Fibroblast of lung (primary cell): ENCODE data around the gene CDH24. TPM values are rescaled to one million over a fixed set of nuclear protein-coding genes. Genes with fewer than 3 reads are reported as not detected.

Experiments
- DNase-seq, 2 donors: peaks; one replicate each; pipeline versions ENCODE4 v3.0.0 to v3.0.0-alpha.2; 2010; ENCODE audit warnings: low read depth in 2 of 2
- H2AFZ ChIP-seq: 2 replicates; pipeline ENCODE4 v1.5.1; 2012; ENCODE audit warnings: low read length, control low read depth, inconsistent platforms
- H3K27ac ChIP-seq: 2 replicates; pipeline ENCODE4 v1.5.1; 2011; ENCODE audit warnings: low read length, control low read depth; ENCODE audit not compliant: insufficient read depth
- H3K27me3 ChIP-seq: 2 replicates; pipeline ENCODE4 v1.5.1; 2011; ENCODE audit warnings: mild to moderate bottlenecking, low read length; ENCODE audit not compliant: control insufficient read depth, insufficient read depth
- H3K36me3 ChIP-seq: 2 replicates; pipeline ENCODE4 v1.5.1; 2011; ENCODE audit warnings: low read length; ENCODE audit not compliant: control insufficient read depth, insufficient read depth
- H3K4me1 ChIP-seq: 2 replicates; pipeline ENCODE4 v1.5.1; 2011; ENCODE audit warnings: low read length; ENCODE audit not compliant: control insufficient read depth, insufficient read depth; ENCODE audit errors: extremely low read depth
- H3K4me2 ChIP-seq: 2 replicates; pipeline ENCODE4 v1.5.1; 2011; ENCODE audit warnings: low read length, control low read depth; ENCODE audit not compliant: insufficient read depth; ENCODE audit errors: extremely low read depth
- H3K4me3 ChIP-seq, 4 experiments: fragments of 200-600 bp in 1 of 4; sonication (generic) in 1 of 4; replicated peaks in 1 of 4; 2 replicates each; pipeline ENCODE4 v1.5.1; 2011 to 2016; ENCODE audit warnings: low read length in 4 of 4, low read depth in 3 of 4, mild to moderate bottlenecking in 3 of 4, control low read depth in 2 of 4, inconsistent platforms in 1 of 4, mixed read lengths in 1 of 4; ENCODE audit not compliant: insufficient read depth in 1 of 4; ENCODE audit errors: control extremely low read depth in 1 of 4
- H3K79me2 ChIP-seq: 2 replicates; pipeline ENCODE4 v1.5.1; 2012; ENCODE audit warnings: mild to moderate bottlenecking, low read length, inconsistent platforms; ENCODE audit not compliant: control insufficient read depth, insufficient read depth
- H3K9ac ChIP-seq: 2 replicates; pipeline ENCODE4 v1.5.1; 2011; ENCODE audit warnings: mild to moderate bottlenecking, low read length, control low read depth; ENCODE audit not compliant: insufficient read depth
- H3K9me3 ChIP-seq: 2 replicates; pipeline ENCODE4 v1.5.1; 2012; ENCODE audit warnings: low read depth, low read length; ENCODE audit not compliant: control insufficient read depth, insufficient read depth
- H4K20me1 ChIP-seq: 2 replicates; pipeline ENCODE4 v1.5.1; 2011; ENCODE audit warnings: low read length; ENCODE audit not compliant: control insufficient read depth, insufficient read depth; ENCODE audit errors: extremely low read depth
- CTCF ChIP-seq, 2 donors: IDR thresholded peaks in 1 of 2; conservative IDR thresholded peaks in 1 of 2; 1 replicate in 1 of 2; 2 replicates in 1 of 2; pipeline ENCODE4 v1.5.1; 2011 to 2012; ENCODE audit warnings: low read length in 2 of 2, control low read depth in 1 of 2, inconsistent platforms in 1 of 2, low read depth in 1 of 2, mild to moderate bottlenecking in 1 of 2
- EZH2 ChIP-seq: IDR thresholded peaks from 2 replicates; pipeline ENCODE4 v1.5.1; 2012; ENCODE audit warnings: low read length, control low read depth, mild to moderate bottlenecking; ENCODE audit errors: missing control alignments
- polyA plus RNA-seq, 2 donors: library from polyadenylated mRNA; depleted of rRNA in 1 of 2; stranded (reverse) in 1 of 2; unstranded in 1 of 2; fragments of >200 nt; gene quantifications; 2 replicates each; pipeline ENCODE4 v1.2.1, GENCODE V29; 2011 to 2012; ENCODE audit warnings: missing spikeins in 1 of 2
- total RNA-seq: library from RNA; depleted of rRNA; stranded (reverse); fragments of >200 nt; gene quantifications from 2 replicates; pipeline ENCODE4 v1.2.1, GENCODE V29; 2014

The CDH24 gene
- total and polyA plus RNA-seq, 2 donors (not counting 1 experiment from before 2014, with no cell fraction given): 5.0 to 5.6 TPM

- Histone ChIP-seq H3K27me3 (no peaks in the 10 kb centered on the region), H3K4me2 (no peak overlapping the region), H3K27ac (no peak overlapping the region), H3K9ac (no peak overlapping the region), H3K36me3 (peaks cover 2% of the 10 kb centered on the region), H3K9me3 (no peaks in the 10 kb centered on the region), H3K4me3 (no peak overlapping the region), H2AFZ (no peak overlapping the region), H3K4me1 (no peaks in the 10 kb centered on the region), H3K79me2 (peaks cover 7% of the 10 kb centered on the region), H4K20me1 (no peaks in the 10 kb centered on the region)
- TF ChIP-seq CTCF (conservative IDR thresholded peaks at IDR 0.05 in 1 of 2, IDR thresholded peaks at IDR 0.05 in 1 of 2; ENCODE audit: low read depth in 1 of 2, low read length in 2 of 2) (no peak), EZH2 (no peak)
- DNase-seq: no peak
These were observed 46.3 kb upstream of the CDH24 start for GRCh38 chr14:23103581-23103980.

- no peak overlapping the region for H3K4me2 ChIP-seq
- H3K36me3 ChIP-seq: peaks cover 2% of the 10 kb centered on the region
- H3K27me3 ChIP-seq: no peaks in the 10 kb centered on the region
- H3K4me1 ChIP-seq: no peaks in the 10 kb centered on the region
- H3K27ac ChIP-seq: no peak overlapping the region
- H3K79me2 ChIP-seq: peaks cover 14% of the 10 kb centered on the region
- H4K20me1 ChIP-seq: no peaks in the 10 kb centered on the region
- DNase-seq: no peak
- no peak overlapping the region for H3K9ac ChIP-seq
- TF ChIP-seq CTCF (conservative IDR thresholded peaks at IDR 0.05 in 1 of 2, IDR thresholded peaks at IDR 0.05 in 1 of 2; ENCODE audit: low read depth in 1 of 2, low read length in 2 of 2) (no peak), EZH2 (no peak)
- H2AFZ ChIP-seq: no peak overlapping the region
- H3K4me3 ChIP-seq: no peak overlapping the region
- no peaks in the 10 kb centered on the region for H3K9me3 ChIP-seq
These were observed 45.5 kb upstream of the CDH24 start for GRCh38 chr14:23102801-23103200.

GRCh38 chr14:23101986-23102625, 44.8 kb upstream of the CDH24 start:
- DNase-seq: no peak
- Histone ChIP-seq H3K9me3 (no peaks in the 10 kb centered on the region), H3K27me3 (no peaks in the 10 kb centered on the region), H3K4me2 (no peak overlapping the region), H3K27ac (no peak overlapping the region), H3K9ac (no peak overlapping the region), H3K4me1 (no peaks in the 10 kb centered on the region), H4K20me1 (no peaks in the 10 kb centered on the region), H2AFZ (no peak overlapping the region), H3K4me3 (no peak overlapping the region), H3K36me3 (peaks cover 5% of the 10 kb centered on the region), H3K79me2 (peaks cover 21% of the 10 kb centered on the region)
- TF ChIP-seq CTCF (conservative IDR thresholded peaks at IDR 0.05 in 1 of 2, IDR thresholded peaks at IDR 0.05 in 1 of 2; ENCODE audit: low read depth in 1 of 2, low read length in 2 of 2) (no peak), EZH2 (no peak)
